ENCODE results near the gene DDX53.
A peak's percentile ranks its signal among the peaks of the same experiment; 100 is the strongest.

DDX53 gene

DNA sequence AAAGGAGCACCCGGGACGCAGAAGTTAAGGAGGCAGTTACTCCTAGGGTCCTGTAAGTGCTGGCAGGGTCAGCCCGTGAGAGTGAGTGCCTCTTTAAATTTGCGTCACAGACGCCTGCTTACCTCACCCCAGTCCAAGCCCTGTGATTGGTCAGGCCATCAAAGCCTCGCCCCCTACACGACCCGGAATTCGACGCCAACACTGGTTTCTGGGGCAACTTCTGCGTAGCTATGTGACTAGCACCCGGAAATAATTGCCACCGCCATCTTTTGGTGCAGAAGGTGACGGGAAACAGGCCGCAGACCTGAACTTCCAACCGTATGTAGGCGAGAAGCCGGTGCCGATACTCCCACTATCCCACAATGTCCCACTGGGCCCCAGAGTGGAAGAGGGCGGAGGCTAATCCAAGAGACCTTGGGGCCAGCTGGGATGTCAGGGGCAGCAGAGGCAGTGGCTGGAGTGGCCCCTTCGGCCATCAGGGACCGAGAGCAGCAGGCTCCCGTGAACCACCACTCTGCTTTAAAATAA lies at the start of gene DDX53:
DDX53 (plus strand) TSS at position 265 of the 528 bp plus-strand sequence; CDS start at position 363, 98 bp downstream.
- no peak for DNase-seq (ENCODE audit: low spot score)

DNA sequence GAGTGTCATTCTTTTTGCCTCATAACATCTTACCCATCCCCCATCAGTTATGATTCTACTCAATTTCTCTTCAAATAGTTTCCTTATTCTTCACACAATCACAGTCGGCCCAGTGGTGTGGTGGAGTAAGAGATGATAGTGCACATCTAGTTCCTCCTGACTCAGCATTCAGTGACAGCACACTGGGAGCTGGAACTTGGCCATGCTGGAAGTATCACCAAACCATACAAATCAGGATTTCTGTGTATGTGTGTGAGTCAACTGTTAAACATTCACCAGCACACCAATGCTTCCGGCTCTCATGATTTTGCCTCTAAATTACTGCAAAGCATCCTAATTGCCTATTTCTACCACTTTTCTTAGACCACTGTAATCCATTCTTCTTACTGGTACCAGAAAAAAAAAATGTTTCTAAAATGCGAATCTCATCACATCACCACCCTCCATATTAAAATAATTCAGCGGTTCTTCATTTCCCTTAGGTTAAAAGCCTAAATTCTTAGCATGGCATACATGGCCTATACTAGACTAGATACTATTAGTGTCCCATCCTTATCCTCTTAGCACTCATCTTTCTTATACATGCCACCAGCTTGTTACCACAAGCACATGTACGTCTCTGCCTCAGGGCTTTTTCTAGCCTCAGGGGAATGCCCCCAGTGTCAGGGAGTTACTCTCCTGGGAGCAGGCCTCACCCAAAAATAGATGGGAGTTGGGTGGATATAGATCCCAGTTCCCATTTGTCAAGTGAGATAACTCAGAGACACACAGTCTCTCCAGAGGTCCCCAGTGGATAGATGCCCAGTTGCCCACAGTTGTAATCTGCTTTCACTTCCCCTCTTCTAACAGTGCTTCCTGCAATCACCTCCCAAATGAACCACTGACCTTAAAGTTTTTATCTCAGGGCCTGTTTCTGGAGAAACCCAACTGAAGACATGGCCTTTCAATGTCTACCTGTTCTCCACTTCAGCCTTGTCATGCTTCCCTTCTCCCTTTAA lies 49.2 kb upstream of the DDX53 start:
- DNase-seq (ENCODE audit: low spot score) = no peak

- DNase-seq (ENCODE audit: low spot score) = no peak
Measured at GRCh38 chrX:22952010-22952409, 47.8 kb upstream of the DDX53 start.

DNA sequence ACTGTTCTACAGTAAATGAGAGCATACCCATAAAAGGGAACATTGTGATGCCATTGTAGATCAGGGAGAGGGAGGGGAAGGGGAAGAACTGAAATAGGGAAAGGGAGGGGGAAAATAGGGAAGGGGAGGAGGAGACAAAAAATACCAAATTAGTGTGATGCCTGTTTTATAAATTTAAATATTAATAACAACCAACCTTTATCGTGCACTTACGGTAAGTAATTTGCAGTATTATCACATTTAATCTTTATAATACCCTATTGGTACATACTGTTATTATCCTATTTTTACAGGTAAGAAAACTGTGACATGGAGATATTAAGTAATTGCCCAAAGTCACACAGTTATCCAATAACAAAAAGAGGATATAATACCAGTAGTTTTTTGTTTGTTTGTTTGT lies 41.5 kb upstream of the DDX53 start:
- DNase-seq (ENCODE audit: low spot score) = no peak

DNA sequence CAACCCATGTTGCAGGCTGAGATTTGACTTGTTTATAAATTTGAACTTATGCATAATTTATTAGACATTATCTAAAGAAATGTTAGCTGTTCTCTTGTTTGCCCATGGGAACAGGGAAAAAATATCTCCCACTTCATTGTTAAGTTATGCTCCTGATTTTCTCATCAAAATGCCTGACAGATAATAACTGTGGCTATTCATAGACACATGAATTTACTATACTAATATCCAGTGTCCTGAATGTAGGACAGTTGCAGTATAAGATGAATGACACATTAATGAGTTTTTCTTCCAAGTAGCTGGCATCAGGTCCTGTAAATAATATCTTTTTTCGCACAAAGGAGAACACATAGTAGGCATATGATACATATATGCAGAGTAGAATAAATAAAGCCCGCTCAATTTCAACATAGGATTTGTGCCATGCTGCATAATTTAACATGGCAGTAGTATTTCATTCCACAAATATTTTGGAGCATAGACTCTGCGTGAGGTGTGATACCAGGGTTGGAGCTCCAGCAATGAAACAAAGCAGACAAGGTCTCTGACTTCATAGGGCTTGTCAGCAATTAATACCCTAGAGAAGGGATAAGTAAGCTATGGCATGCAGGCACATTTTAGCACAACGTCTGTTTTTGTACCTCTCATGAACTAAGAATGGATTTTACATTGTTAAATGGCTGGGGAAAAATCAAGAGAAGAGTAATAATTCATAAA lies 40.4 kb upstream of the DDX53 start:
- DNase-seq (ENCODE audit: low spot score) = no peak

DNA sequence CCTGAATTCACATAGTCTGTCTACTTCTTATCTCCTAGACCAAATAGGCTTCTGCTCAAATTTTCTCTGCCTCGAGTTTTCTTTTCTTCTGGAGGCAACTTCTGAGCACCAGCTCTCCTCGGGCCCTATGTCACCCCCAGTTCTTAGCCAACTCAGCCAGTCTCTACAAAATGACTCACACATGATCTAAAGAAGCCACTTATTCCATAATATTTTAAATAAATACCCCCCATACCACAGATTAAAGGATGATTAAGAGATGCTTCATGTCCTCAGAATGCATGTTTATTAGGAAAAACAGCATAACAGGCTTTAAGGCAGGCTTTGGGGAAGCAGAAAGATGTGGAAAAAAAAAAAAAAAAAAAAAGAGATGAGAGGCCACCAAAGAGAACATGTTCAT lies 36.6 kb upstream of the DDX53 start:
- no peak for DNase-seq (ENCODE audit: low spot score)

GRCh38 chrX:22968494-22968893 lies 31.3 kb upstream of the DDX53 start:
- no peak for DNase-seq (ENCODE audit: low spot score)

DNA sequence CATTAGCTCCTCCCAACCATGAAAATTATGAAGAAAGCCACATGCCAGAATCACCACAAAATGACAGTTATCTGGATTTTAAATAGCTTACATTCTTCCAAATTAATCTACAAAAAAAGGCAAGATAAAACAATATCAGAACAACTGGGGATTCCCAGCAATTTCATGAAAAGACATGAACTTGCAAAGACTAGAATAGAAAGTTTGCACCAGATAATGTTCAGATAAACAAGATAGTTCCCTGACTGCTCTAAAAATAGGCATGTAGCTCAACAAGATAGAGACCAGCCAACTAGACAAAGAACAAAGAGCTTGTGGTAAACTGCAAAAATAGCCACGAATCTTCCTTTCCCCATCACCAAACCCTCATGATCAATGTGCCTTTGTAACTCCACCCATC lies 30.3 kb upstream of the DDX53 start:
- DNase-seq (ENCODE audit: low spot score) = no peak

- no peak for DNase-seq (ENCODE audit: low spot score)
Measured at GRCh38 chrX:22970861-22971260, 28.9 kb upstream of the DDX53 start.

- no peak for DNase-seq (ENCODE audit: low spot score)
Measured at GRCh38 chrX:22974616-22975015, 25.1 kb upstream of the DDX53 start.

- no peak for DNase-seq (ENCODE audit: low spot score)
Measured at GRCh38 chrX:22975786-22976185, 24.0 kb upstream of the DDX53 start.

DNA sequence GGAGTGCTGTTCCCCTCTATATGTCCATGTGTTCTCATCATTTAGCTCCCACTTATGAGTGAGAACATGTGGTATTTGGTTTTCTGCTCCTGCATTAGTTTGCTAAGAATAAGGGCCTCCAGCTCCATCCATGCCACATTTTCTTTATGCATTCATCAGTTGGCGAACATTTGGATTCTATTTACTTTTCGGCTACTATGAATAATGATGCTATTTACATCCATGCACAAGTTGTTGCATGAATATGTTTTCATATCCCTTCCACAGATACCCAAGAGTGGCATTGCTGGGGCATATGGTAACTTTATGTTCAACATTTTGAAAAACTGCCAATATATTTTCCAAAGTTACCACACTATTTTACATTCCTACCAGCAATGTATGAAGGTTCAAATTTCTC lies 13.8 kb upstream of the DDX53 start:
- no peak for DNase-seq (ENCODE audit: low spot score)

GRCh38 chrX:22987452-22987851 lies 12.3 kb upstream of the DDX53 start:
- DNase-seq (ENCODE audit: low spot score) = no peak

DNA sequence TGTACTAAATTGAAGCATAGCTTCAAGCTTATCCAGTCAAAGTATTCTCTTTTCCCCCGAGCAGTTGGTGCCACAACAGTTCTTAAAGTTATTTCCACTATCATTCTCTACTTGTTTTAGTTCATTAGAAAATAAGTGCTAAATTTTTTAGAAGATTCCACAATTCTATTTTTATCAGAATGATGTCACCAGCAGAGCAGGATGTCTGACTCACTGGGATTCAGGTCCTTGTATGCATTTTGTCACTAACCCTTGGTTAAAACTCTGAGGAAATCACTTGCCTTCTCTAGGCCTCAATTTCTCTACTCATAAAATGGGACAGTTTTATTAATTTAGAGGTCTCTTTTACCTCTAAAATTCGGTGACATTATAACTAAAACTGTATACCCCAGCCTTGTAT lies 3.4 kb downstream of the DDX53 start:
- DNase-seq (ENCODE audit: low spot score) = no peak

DNA sequence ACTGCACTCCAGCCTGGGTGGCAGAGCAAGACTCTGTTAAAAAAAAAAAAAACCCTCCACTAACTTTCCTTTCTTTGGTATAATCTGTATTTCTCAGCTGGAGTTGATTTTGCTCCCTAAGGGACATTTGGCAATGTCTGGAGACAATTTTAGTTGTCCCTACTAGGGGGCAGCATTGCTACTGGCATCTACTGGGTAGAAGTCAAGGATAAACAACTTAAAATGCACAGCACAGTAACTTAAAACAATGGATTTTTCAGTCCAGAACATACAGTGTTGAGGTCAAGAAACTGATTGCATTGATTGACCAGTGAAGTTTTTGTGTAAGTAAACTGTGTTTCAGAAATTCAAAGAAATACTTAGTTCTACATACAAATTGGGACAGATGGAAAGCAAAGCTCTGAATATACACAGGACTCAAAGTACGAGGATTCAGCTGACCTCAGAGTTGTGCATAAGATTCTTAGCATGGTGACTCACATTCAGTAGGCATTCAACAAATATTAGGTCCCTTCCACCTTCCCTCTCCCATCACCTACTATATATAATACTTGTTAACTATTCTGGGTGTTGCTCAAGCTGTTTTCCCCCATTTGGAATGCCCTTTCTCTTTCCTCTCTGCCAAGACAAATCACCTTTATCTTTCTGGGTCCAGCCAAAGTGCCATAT lies 8.8 kb downstream of the DDX53 start:
- DNase-seq (ENCODE audit: low spot score) = peak; percentile 1

DNA sequence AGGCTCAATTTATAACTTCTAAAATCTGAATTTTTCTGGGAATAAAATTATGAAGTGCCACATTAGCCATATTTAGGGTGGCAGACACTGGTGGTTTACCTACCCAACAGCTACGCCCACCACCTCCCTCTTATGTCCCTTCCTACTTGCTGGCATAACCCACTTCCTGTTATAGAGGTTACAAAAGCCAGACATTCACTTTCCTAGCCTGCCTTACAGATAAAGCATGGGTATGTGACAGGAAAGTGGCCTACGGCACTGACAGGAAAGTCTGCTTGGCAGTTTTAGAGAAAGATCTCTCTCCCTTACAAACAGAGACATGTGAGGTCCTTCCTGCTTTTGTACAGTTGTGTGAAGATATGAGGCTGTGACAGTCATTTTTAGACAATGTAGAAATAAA lies 12.4 kb downstream of the DDX53 start:
- no peak for DNase-seq (ENCODE audit: low spot score)

GRCh38 chrX:23012636-23013035 lies 12.9 kb downstream of the DDX53 start:
- DNase-seq (ENCODE audit: low spot score) = no peak

GRCh38 chrX:23013366-23013765 lies 13.6 kb downstream of the DDX53 start:
- no peak for DNase-seq (ENCODE audit: low spot score)

DNA sequence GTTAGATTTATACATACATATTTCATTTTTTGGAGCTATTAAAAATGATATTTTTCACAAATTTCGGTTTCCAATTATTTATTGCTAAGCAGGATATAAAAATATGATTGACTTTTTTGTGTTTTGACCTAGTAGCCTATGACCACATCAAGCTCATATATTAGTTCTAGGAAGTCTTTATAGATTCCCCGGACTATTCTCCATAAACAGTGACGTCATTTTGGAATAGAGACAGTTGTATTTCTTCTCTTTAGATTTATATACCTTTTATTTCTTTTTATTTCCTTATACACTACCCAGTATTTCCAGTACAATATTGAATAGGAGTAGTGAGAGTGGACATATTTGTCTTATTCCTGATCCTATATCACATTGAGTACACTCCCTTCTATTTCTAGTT lies 31.8 kb downstream of the DDX53 start:
- no peak for DNase-seq (ENCODE audit: low spot score)

DNA sequence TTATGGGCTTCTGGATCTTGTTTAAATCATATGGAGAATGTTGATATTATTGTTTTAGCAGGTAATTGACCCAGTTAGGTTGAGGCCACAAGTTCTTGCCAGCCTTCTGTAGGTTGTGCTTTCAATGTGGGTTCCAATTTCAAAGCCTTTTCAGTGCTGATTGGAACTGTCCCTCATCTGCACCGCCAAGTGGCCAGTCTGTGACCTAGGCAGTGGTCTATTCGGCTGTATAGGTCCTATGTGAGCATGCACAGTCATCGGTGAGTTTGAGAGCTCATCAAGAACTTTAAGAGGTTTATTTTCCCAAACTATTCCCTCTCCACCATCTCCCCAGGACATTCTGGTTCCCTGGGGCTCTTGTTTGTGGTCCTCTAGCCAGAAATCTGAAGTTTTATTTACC lies 35.7 kb downstream of the DDX53 start:
- DNase-seq (ENCODE audit: low spot score) = no peak

- DNase-seq (ENCODE audit: low spot score) = no peak
Measured at GRCh38 chrX:23046443-23046842, 46.7 kb downstream of the DDX53 start.

DNA sequence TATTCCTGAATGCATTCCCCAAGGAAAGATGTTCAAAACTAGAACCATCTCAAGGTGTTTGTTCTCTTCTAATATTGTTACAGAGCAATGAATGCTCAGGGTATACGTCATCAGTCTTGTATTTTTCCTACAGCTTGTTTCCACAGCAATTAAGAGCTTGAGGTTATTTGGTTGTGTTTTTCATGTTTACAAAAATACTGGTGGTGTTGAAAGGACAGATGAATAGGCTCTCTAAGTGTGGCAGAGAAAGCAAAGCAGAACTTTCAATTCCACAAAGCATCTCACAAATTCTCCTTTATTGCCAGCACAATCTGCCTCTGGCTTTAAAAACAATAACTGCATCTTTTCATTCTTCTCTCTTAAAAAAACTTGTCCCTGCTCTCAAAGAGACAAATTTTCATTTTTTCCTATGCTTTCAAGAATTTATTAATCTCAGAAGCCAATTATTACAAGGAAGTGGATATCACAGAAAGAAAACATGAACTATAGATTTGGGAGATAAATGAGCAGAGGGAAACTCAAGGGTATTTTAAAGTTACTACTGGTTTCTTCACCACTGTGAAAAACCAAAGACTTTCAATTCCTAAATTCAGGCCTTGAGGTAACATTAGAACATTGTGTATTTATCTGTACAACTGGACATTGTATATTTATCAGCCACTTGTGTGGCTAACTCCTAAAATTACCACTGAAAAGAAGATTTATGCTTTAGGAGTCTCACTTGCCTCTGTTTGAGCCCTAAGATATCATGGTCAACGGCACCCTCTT lies 49.2 kb downstream of the DDX53 start:
- no peak for DNase-seq (ENCODE audit: low spot score)
